Neutrophil (primary cell): Measurements from ENCODE around the gene RBMS3.

Source experiments
- H3K27ac ChIP-seq: fragments of 200-600 bp; sonication (generic); 2 replicates; pipeline ENCODE4 v1.5.1; 2016; ENCODE audit warnings: mild to moderate bottlenecking, moderate library complexity
- H3K27me3 ChIP-seq: fragments of 200-600 bp; sonication (generic); 2 replicates; pipeline ENCODE4 v1.6.0; 2016; ENCODE audit warnings: mild to moderate bottlenecking
- H3K36me3 ChIP-seq: fragments of 200-600 bp; sonication (generic); 2 replicates; pipeline ENCODE4 v1.5.1; 2017
- H3K4me1 ChIP-seq, 2 experiments: fragments of 200-600 bp in 1 of 2; sonication (generic) in 1 of 2; 1 replicate in 1 of 2; 2 replicates in 1 of 2; pipeline versions ENCODE4 v1.5.1 to v1.6.1; 2013 to 2016; ENCODE audit warnings: low read depth in 1 of 2, low read length in 1 of 2, mild to moderate bottlenecking in 1 of 2, moderate library complexity in 1 of 2; ENCODE audit not compliant: control insufficient read depth in 1 of 2, insufficient read depth in 1 of 2
- H3K4me3 ChIP-seq, 2 experiments: fragments of 200-600 bp in 1 of 2; sonication (generic) in 1 of 2; 1 replicate in 1 of 2; 2 replicates in 1 of 2; pipeline ENCODE4 v1.5.1; 2013 to 2016; ENCODE audit warnings: low read depth in 1 of 2, low read length in 1 of 2, mild to moderate bottlenecking in 1 of 2, moderate library complexity in 1 of 2
- H3K9me3 ChIP-seq: fragments of 200-600 bp; sonication (generic); 2 replicates; pipeline ENCODE4 v1.5.1; 2016
- TF ChIP-seq, protein P1 (sequence below): fragments of 200-600 bp; sonication (generic); IDR thresholded peaks from 2 replicates; pipeline ENCODE4 v1.5.1; 2016; ENCODE audit warnings: antibody characterized with exemption

The RBMS3 gene

DNA sequence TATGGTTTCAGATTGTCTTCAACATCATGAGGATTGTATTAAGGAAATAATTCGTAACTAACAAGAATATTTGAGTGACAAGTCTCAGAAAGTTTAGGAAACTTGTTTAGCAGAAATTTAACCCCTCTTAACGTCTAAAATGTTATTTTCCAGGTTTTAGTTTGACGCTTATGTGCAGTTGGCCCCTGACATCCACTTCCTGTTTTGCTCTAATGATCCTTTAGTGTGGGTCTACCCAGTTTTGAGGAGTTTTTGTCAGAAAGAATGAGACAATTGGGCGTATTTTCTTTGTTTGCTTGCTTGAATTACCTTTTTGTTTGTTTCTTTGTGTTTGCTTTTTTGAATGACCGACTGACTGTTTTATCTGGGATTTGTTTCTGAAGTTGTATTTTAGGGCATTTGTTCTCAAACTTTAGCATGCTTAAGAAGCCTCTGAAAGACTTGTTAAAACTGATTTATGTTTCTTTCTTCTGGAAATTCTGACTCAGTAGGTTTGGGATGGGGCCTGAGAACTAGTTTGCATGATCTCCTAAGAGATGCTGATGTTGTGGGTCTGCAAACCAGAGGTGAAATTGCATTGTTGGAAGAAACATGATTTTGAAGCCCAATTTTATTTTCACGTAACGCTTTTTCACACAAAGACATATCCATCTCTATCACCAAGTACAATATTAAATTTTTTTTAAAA is 20.6 kb downstream of the RBMS3 start:
- H3K9me3 ChIP-seq: no peaks in the 10 kb centered on the region
- no peaks in the 10 kb centered on the region for H3K36me3 ChIP-seq
- no peaks in the 10 kb centered on the region for H3K27me3 ChIP-seq
- H3K4me1 ChIP-seq: no peaks in the 10 kb centered on the region
- H3K27ac ChIP-seq: no peak overlapping the region
- TF ChIP-seq, protein P1, sequence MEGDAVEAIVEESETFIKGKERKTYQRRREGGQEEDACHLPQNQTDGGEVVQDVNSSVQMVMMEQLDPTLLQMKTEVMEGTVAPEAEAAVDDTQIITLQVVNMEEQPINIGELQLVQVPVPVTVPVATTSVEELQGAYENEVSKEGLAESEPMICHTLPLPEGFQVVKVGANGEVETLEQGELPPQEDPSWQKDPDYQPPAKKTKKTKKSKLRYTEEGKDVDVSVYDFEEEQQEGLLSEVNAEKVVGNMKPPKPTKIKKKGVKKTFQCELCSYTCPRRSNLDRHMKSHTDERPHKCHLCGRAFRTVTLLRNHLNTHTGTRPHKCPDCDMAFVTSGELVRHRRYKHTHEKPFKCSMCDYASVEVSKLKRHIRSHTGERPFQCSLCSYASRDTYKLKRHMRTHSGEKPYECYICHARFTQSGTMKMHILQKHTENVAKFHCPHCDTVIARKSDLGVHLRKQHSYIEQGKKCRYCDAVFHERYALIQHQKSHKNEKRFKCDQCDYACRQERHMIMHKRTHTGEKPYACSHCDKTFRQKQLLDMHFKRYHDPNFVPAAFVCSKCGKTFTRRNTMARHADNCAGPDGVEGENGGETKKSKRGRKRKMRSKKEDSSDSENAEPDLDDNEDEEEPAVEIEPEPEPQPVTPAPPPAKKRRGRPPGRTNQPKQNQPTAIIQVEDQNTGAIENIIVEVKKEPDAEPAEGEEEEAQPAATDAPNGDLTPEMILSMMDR: no peak
- no peak overlapping the region for H3K4me3 ChIP-seq

DNA sequence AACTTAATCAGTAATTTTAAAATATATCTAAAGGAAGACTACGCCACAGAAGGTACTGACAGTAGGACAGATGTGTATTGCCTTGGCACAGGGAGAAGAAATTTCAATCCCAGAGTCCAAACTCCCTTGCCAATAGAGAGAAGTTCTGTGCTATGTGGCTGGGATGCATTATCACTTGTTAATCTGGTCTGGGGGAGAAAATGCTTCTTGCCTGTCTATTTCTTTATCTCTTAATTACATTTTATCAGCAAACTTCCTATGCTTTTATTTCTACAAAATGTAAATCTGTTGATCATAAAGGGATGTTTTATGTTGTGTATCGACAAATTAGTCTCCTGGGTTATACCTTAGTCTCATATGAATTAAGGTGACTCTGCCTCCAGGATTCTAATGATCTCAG is 21.7 kb downstream of the RBMS3 start:
- TF ChIP-seq, protein P1: no peak
- Histone ChIP-seq H3K27ac (no peak overlapping the region), H3K36me3 (no peaks in the 10 kb centered on the region), H3K4me3 (no peak overlapping the region), H3K27me3 (no peaks in the 10 kb centered on the region), H3K9me3 (no peaks in the 10 kb centered on the region), H3K4me1 (no peaks in the 10 kb centered on the region)

DNA sequence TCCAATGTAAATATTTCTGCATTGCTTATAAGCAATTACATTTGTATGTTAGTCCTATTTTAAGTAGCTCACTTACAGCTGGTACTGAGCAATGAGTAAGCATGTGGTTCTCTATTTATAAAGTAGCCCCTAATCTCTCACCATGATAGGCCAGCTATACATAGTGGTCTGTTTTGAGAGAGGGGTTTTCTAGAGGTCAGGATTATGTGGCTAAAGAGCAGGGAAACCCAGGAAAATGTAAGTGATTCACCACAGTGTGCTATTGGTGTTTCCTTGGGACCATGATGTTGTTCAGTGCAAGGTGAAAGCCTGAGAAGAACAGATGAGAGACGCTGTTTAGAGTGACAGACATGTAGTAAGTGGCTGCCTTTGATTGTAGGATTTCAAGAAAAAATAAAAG is 26.4 kb downstream of the RBMS3 start:
- Histone ChIP-seq H3K27me3 (no peaks in the 10 kb centered on the region), H3K9me3 (no peaks in the 10 kb centered on the region), H3K36me3 (no peaks in the 10 kb centered on the region), H3K4me1 (no peaks in the 10 kb centered on the region), H3K4me3 (no peak overlapping the region), H3K27ac (no peak overlapping the region)
- TF ChIP-seq, protein P1: no peak

DNA sequence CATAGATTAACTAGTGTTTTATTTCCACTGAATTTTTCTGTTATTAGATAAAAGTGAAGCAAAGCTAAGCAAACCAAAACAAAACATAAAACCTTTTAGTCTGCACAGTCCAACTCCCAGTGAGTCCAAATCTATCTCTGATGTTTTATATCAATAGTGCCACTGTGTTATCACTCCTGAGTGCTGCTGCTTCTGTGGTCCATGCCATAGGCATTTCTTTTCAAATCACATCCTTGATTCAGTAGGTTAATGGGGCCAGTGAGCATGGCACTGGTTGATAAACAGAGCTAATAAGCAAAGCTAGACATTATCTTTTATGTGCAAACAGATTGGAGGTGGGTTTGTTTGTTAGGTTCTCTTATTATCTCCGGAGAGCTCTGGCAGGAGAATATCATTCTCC is 30.0 kb downstream of the RBMS3 start:
- no peak overlapping the region for H3K27ac ChIP-seq
- H3K9me3 ChIP-seq: no peaks in the 10 kb centered on the region
- H3K36me3 ChIP-seq: no peaks in the 10 kb centered on the region
- no peak overlapping the region for H3K4me3 ChIP-seq
- H3K27me3 ChIP-seq: no peaks in the 10 kb centered on the region
- H3K4me1 ChIP-seq: no peaks in the 10 kb centered on the region
- TF ChIP-seq, protein P1: no peak

DNA sequence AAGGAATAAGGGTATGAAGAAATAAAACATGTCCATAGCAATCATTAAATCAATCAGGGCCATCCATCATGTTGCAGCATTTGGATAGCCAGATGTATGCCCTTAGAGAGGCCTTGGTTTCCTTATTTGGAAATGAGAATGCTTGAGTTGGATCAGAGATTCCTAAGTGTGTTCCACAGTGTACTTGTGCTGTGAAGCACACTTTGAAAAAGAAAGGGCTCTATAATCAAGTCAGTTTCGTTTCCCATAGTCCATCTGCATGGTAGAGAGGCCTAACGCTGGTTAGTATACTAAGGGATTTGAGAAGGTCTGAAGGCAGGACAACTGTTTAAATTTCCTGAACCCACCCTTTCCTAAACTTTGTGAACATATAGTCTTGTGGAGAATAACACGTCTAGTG is 30.9 kb downstream of the RBMS3 start:
- Histone ChIP-seq H3K4me1 (no peaks in the 10 kb centered on the region), H3K27ac (no peak overlapping the region), H3K4me3 (no peak overlapping the region), H3K9me3 (no peaks in the 10 kb centered on the region), H3K27me3 (no peaks in the 10 kb centered on the region), H3K36me3 (no peaks in the 10 kb centered on the region)
- TF ChIP-seq, protein P1: no peak
